Measurements from ENCODE around the gene FGD5. TPM values are rescaled to one million over a fixed set of nuclear protein-coding genes. Genes with fewer than 3 reads are reported as not detected.
A peak's percentile ranks its signal among the peaks of the same experiment; 100 is the strongest.

Gene FGD5
- total and polyA plus RNA-seq, 9 of the 15 experiments (the other 6 are each of a cell fraction or from before 2014, with no cell fraction given) = 0.18 TPM; not detected in 8

GRCh38 chr3:14847613-14848541 is 29.1 kb downstream of the FGD5 start (continued):
- peak; percentile 71 for TF ChIP-seq RBFOX2 (IDR thresholded peaks at IDR 0.05; ENCODE audit: low read depth, low read length)
- peak; percentile 31; the same call in 1 of the 2 replicates for TF ChIP-seq VEZF1 (CRISPR knock-in tag; IDR thresholded peaks at IDR 0.05)
- TF ChIP-seq CREB3 (tag; conservative IDR thresholded peaks at IDR 0.05; ENCODE audit: low read depth) = 0 out of 2 replicates have a peak, but pooled peaks have one; percentile 50
- peak; percentile 23; the same call in 1 of the 2 replicates for TF ChIP-seq ARID1B (IDR thresholded peaks at IDR 0.05)
- TF ChIP-seq POLR2G (IDR thresholded peaks at IDR 0.05; ENCODE audit: low read depth, low read length) = peak; percentile 76
- TF ChIP-seq ZNF644 (tag; IDR thresholded peaks at IDR 0.05; ENCODE audit: low read depth) = 0 out of 2 replicates have a peak, but pooled peaks have one; percentile 24
- peak; percentile 72 for TF ChIP-seq ELF1 (tag; IDR thresholded peaks at IDR 0.05)
- peak; percentile 42; the same call in 1 of the 2 replicates for TF ChIP-seq ATF7 (IDR thresholded peaks at IDR 0.05)
- TF ChIP-seq SMARCA5 (IDR thresholded peaks at IDR 0.05) = no peak
- peak; percentile 75 for TF ChIP-seq ZBTB40 (IDR thresholded peaks at IDR 0.05)
- TF ChIP-seq ZBTB40 (CRISPR knock-in tag; IDR thresholded peaks at IDR 0.05) = no peak
- TF ChIP-seq KLF1 (tag; IDR thresholded peaks at IDR 0.05) = peak; percentile 89
- TF ChIP-seq TOE1 (IDR thresholded peaks at IDR 0.05; ENCODE audit: borderline replicate concordance) = 0 out of 2 replicates have a peak, but pooled peaks have one; percentile 40
- TF ChIP-seq TOE1 (CRISPR knock-in tag; IDR thresholded peaks at IDR 0.05; ENCODE audit: borderline replicate concordance, low read depth) = no peak
- TF ChIP-seq GATAD2B (IDR thresholded peaks at IDR 0.05; ENCODE audit: borderline replicate concordance) = no peak

All from K562 (cell line).